Thoracic aorta (tissue), 2 donors: ENCODE data around the gene COMMD6. TPM values are rescaled to one million over a fixed set of nuclear protein-coding genes. Genes with fewer than 3 reads are reported as not detected.
A peak's percentile ranks its signal among the peaks of the same experiment; 100 is the strongest.

ENCODE experiments used
- ATAC-seq: fragments of 150-250 bp; one replicate; pipeline ENCODE4 v1.8.0; 2017; ENCODE audit warnings: low read depth; ENCODE audit not compliant: insufficient number of reproducible peaks, low FRiP score
- DNase-seq: peaks from one replicate; pipeline ENCODE4 v3.0.0-alpha.2; 2020; ENCODE audit warnings: low spot score
- H3K27ac ChIP-seq, 2 donors: fragments of 200-600 bp; sonication (generic); 1 replicate in 1 of 2; 2 replicates in 1 of 2; pipeline ENCODE4 v1.5.1; 2016; ENCODE audit warnings: mild to moderate bottlenecking in 2 of 2, moderate library complexity in 2 of 2
- H3K27me3 ChIP-seq: fragments of 200-600 bp; sonication (generic); replicated peaks from 2 replicates; pipeline ENCODE4 v1.6.0; 2016; ENCODE audit warnings: mild to moderate bottlenecking; ENCODE audit not compliant: insufficient read depth
- H3K36me3 ChIP-seq: fragments of 200-600 bp; sonication (generic); one replicate; pipeline ENCODE4 v1.5.1; 2016
- H3K4me1 ChIP-seq, 2 donors: fragments of 200-600 bp; sonication (generic); 1 replicate in 1 of 2; 2 replicates in 1 of 2; pipeline versions ENCODE4 v1.5.1 to v1.6.0; 2016; ENCODE audit warnings: low read depth in 2 of 2, mild to moderate bottlenecking in 1 of 2; ENCODE audit not compliant: control insufficient read depth in 1 of 2
- H3K4me3 ChIP-seq: fragments of 200-600 bp; sonication (generic); 2 replicates; pipeline ENCODE4 v1.5.1; 2016; ENCODE audit warnings: mild to moderate bottlenecking
- H3K9me3 ChIP-seq: fragments of 200-600 bp; sonication (generic); 2 replicates; pipeline ENCODE4 v1.5.1; 2016
- CTCF ChIP-seq: fragments of 200-600 bp; sonication (generic); IDR thresholded peaks from one replicate; pipeline ENCODE4 v1.5.1; 2019; ENCODE audit warnings: antibody characterized with exemption
- total RNA-seq, 2 donors: library from RNA; depleted of rRNA; stranded (reverse); fragments of >200 nt; gene quantifications; one replicate each; pipeline versions ENCODE4 v1.1.0 to v1.2.3, GENCODE V29; 2016

Gene COMMD6
- total RNA-seq, 2 donors from 2014 or later, result 78.8 to 81.8 TPM

DNA sequence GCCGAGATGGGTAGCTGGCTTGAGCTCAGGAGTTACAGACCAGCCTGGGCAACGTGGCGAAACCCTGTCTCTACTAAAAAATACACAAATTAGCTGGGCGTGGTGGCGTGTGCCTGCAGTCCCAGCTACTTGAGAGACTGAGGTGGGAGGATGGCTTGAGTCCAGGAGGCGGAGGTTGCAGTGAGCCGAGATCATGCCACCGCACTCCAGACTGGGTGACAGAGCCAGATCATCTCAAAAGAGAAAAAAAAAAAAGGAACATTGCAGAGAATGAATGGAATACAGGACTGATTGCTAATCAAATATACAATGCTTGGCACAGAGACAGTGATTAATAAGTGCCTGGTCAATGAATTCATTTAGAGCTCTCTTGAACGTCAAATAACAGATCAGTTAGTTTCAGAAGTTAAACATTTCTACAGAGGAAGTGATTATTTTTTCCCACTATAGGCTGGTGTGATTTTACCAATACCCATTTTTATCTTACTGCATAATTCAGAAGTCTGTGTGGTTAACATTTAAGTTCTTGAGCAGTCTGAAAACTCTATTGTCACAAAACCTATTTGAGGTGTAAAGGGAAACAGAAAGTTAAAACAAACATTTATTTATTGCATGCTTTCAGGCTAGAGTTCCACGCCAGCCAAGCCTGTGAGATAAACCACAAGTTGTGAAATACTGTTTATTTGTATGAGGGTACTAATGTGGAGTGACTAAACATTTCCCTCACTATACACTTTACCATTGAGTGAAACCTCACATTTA, 48.0 kb downstream of the COMMD6 start:
- DNase-seq, result no peak
- H3K36me3 ChIP-seq, result no peaks in the 10 kb centered on the region
- H3K9me3 ChIP-seq, result no peaks in the 10 kb centered on the region
- no peak for ATAC-seq
- TF ChIP-seq CTCF, result no peak
- no peaks in the 10 kb centered on the region for H3K27me3 ChIP-seq
- no peak overlapping the region for H3K4me3 ChIP-seq
- H3K27ac ChIP-seq, result no peak overlapping the region
- no peaks in the 10 kb centered on the region for H3K4me1 ChIP-seq

- no peaks in the 10 kb centered on the region for H3K9me3 ChIP-seq
- no peaks in the 10 kb centered on the region for H3K4me1 ChIP-seq
- no peaks in the 10 kb centered on the region for H3K36me3 ChIP-seq
- DNase-seq, result no peak
- H3K4me3 ChIP-seq, result no peak overlapping the region
- no peak for ATAC-seq
- no peak for TF ChIP-seq CTCF
- H3K27me3 ChIP-seq, result no peaks in the 10 kb centered on the region
- no peak overlapping the region for H3K27ac ChIP-seq
These were observed 51.2 kb downstream of the COMMD6 start for GRCh38 chr13:75486146-75487062.

DNA sequence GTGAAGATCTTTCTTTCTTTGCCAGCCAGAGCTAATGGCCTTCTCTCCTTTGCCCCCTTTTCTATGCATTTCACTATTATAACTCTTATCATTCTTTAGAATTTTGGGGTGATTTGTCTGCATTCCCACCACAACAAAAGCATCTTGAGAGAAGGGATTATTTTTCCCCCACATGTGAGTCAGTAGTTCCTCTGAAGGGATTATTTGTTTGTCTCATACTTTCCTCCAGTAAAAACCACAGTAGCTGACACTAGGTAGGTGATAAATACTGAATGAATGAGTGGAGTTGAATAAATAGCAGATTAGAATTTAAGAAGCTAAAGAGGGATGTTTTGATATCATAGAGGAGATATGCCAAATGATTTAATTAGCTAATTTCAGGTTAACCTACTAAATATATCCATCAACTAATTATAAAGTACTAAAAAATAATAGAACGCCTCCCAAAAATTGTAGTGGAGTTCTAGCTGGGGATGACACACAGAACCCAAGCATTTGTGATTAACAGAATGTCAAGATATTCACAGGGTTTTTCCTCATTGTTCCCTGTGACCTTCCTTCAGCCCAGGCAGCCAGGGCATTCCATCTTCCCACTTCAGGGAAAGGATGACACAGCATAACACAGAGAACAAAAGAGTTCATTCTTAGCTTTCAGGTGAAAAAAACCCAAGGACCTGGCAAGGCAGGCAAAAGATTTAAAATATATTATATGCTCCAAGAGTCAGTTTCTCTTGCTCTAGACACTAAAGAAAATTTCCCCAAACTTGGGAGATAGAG, 52.2 kb downstream of the COMMD6 start:
- no peak overlapping the region for H3K27ac ChIP-seq
- no peaks in the 10 kb centered on the region for H3K9me3 ChIP-seq
- DNase-seq, result no peak

GRCh38 chr13:75482820-75483079, 54.9 kb downstream of the COMMD6 start:
- H3K27ac ChIP-seq, result peak overlapping the region; percentile 48 to 52
- no peaks in the 10 kb centered on the region for H3K9me3 ChIP-seq
- no peaks in the 10 kb centered on the region for H3K36me3 ChIP-seq
- no peaks in the 10 kb centered on the region for H3K27me3 ChIP-seq
- H3K4me3 ChIP-seq, result peak overlapping the region; percentile 87
- no peak for DNase-seq
- peaks cover 0 to 8% of the 10 kb centered on the region in 2 donors for H3K4me1 ChIP-seq
- ATAC-seq, result no peak
- no peak for TF ChIP-seq CTCF

More for the DNA sequence above, 52.2 kb downstream of the COMMD6 start:
- H3K4me1 ChIP-seq, result peaks cover 0 to under 1% of the 10 kb centered on the region in 2 donors
- H3K4me3 ChIP-seq, result no peak overlapping the region
- no peak for ATAC-seq
- no peaks in the 10 kb centered on the region for H3K27me3 ChIP-seq
- no peak for TF ChIP-seq CTCF
- H3K36me3 ChIP-seq, result no peaks in the 10 kb centered on the region
